ENCODE results near the gene NBAS. TPM values are rescaled to one million over a fixed set of nuclear protein-coding genes. Genes with fewer than 3 reads are reported as not detected.

Gene NBAS
- polyA plus RNA-seq, 1 donor (not counting 4 experiments of a cell fraction or from before 2014, with no cell fraction given) = 27.9 TPM

DNA sequence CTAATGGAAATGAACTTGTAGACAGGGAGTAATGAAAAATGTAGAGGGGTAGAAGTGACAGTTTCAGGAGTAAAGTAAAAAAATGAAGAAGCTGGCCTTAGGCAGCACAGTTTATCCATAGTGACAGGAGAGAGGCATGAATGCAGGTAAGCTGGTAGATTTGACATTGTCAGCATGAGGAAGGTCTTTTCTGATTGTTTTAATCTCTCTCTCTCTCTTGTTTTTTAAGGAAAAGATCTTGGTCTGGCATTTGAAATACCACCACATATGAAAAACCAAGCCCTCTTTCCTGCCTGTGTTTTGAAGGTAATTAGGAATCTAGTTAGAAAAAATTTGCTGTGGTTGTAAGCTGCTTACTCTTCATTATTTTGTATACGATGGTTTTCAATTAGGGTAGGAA lies 44.6 kb upstream of the NBAS start:
- no peak overlapping the region for H3K27ac ChIP-seq (ENCODE audit: control insufficient read depth, insufficient read depth, low read length)
- H3K79me2 ChIP-seq (ENCODE audit: control insufficient read depth, insufficient read depth, low read length) = no peaks in the 10 kb centered on the region
- dilution Hi-C loops (cut with MboI; ENCODE audit: extremely low pct_ligation_motif_present, low sequenced_read_pairs) = no loop called here
- H3K9me3 ChIP-seq (ENCODE audit: control insufficient read depth, low read depth, low read length) = no peaks in the 10 kb centered on the region
- H4K20me1 ChIP-seq (ENCODE audit: control insufficient read depth, extremely low read depth, insufficient read depth, low read length) = no peaks in the 10 kb centered on the region
- H3K27me3 ChIP-seq (ENCODE audit: control insufficient read depth, extremely low read depth, insufficient read depth, low read length) = no peaks in the 10 kb centered on the region
- H3K9me1 ChIP-seq (ENCODE audit: control insufficient read depth, extremely low read depth, insufficient read depth, low read length) = no peaks in the 10 kb centered on the region
- DNase-seq (ENCODE audit: low read depth, low spot score) (no peak), FAIRE-seq (no peak)
- H3K36me3 ChIP-seq (ENCODE audit: control insufficient read depth in 2 of 2, extremely low read depth in 1 of 2, insufficient read depth in 2 of 2, low read length in 2 of 2) = peaks cover 33 to 49% of the 10 kb centered on the region in 2 experiments
- no peak overlapping the region for H3K4me3 ChIP-seq (ENCODE audit: control insufficient read depth in 2 of 3, extremely low read depth in 1 of 3, insufficient read depth in 2 of 3, low read depth in 1 of 3, low read length in 3 of 3)
- H3K9ac ChIP-seq (ENCODE audit: control insufficient read depth, extremely low read depth, insufficient read depth, low read length) = no peak overlapping the region
- H3K4me2 ChIP-seq (ENCODE audit: control insufficient read depth, extremely low read depth, insufficient read depth, low read depth, low read length) = no peak overlapping the region
- no peaks in the 10 kb centered on the region for H3K4me1 ChIP-seq (ENCODE audit: control insufficient read depth, extremely low read depth, insufficient read depth, low read length)
- no peak overlapping the region for H2AFZ ChIP-seq (ENCODE audit: control insufficient read depth, low read length)
- no peak for TF ChIP-seq EZH2 (IDR thresholded peaks at IDR 0.05; ENCODE audit: low read length)
- TF ChIP-seq, protein P1, sequence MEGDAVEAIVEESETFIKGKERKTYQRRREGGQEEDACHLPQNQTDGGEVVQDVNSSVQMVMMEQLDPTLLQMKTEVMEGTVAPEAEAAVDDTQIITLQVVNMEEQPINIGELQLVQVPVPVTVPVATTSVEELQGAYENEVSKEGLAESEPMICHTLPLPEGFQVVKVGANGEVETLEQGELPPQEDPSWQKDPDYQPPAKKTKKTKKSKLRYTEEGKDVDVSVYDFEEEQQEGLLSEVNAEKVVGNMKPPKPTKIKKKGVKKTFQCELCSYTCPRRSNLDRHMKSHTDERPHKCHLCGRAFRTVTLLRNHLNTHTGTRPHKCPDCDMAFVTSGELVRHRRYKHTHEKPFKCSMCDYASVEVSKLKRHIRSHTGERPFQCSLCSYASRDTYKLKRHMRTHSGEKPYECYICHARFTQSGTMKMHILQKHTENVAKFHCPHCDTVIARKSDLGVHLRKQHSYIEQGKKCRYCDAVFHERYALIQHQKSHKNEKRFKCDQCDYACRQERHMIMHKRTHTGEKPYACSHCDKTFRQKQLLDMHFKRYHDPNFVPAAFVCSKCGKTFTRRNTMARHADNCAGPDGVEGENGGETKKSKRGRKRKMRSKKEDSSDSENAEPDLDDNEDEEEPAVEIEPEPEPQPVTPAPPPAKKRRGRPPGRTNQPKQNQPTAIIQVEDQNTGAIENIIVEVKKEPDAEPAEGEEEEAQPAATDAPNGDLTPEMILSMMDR (optimal IDR thresholded peaks at IDR 0.05 in 1 of 3, IDR thresholded peaks at IDR 0.05 in 1 of 3, conservative IDR thresholded peaks at IDR 0.05 in 1 of 3; ENCODE audit: extremely low read depth in 1 of 3, insufficient read depth in 2 of 3, low read length in 3 of 3) = no peak

DNA sequence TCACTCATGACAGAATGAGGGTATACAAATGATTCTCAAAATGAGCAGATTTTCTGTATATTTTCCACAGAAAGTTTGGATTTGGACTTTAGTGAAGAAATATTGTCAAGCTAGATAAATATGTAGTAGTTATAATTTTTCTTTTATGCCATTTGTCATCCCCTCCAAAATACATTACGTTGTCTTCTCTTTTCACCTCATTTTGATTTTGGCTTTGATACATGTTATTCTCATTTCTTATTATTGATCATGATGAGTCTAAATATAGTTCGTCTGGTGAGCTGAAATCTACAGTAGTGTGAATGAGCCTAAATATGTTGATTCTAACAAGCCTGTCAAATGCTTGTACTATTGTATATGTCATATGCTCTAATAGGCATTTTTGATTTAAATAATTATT lies 42.8 kb upstream of the NBAS start:
- no peaks in the 10 kb centered on the region for H3K4me1 ChIP-seq (ENCODE audit: control insufficient read depth, extremely low read depth, insufficient read depth, low read length)
- FAIRE-seq = no peak
- no peaks in the 10 kb centered on the region for H3K9me3 ChIP-seq (ENCODE audit: control insufficient read depth, low read depth, low read length)
- no peak for TF ChIP-seq EZH2 (IDR thresholded peaks at IDR 0.05; ENCODE audit: low read length)
- TF ChIP-seq, protein P1 (optimal IDR thresholded peaks at IDR 0.05 in 1 of 3, IDR thresholded peaks at IDR 0.05 in 1 of 3, conservative IDR thresholded peaks at IDR 0.05 in 1 of 3; ENCODE audit: extremely low read depth in 1 of 3, insufficient read depth in 2 of 3, low read length in 3 of 3) = no peak
- H3K4me3 ChIP-seq (ENCODE audit: control insufficient read depth in 2 of 3, extremely low read depth in 1 of 3, insufficient read depth in 2 of 3, low read depth in 1 of 3, low read length in 3 of 3) = no peak overlapping the region
- H3K79me2 ChIP-seq (ENCODE audit: control insufficient read depth, insufficient read depth, low read length) = no peaks in the 10 kb centered on the region
- no peak overlapping the region for H2AFZ ChIP-seq (ENCODE audit: control insufficient read depth, low read length)
- no peaks in the 10 kb centered on the region for H4K20me1 ChIP-seq (ENCODE audit: control insufficient read depth, extremely low read depth, insufficient read depth, low read length)
- H3K9me1 ChIP-seq (ENCODE audit: control insufficient read depth, extremely low read depth, insufficient read depth, low read length) = no peaks in the 10 kb centered on the region
- H3K27me3 ChIP-seq (ENCODE audit: control insufficient read depth, extremely low read depth, insufficient read depth, low read length) = no peaks in the 10 kb centered on the region
- DNase-seq (ENCODE audit: low read depth, low spot score) = no peak
- no peak overlapping the region for H3K4me2 ChIP-seq (ENCODE audit: control insufficient read depth, extremely low read depth, insufficient read depth, low read depth, low read length)
- dilution Hi-C loops (cut with MboI; ENCODE audit: extremely low pct_ligation_motif_present, low sequenced_read_pairs) = no loop called here
- no peak overlapping the region for H3K27ac ChIP-seq (ENCODE audit: control insufficient read depth, insufficient read depth, low read length)
- no peak overlapping the region for H3K9ac ChIP-seq (ENCODE audit: control insufficient read depth, extremely low read depth, insufficient read depth, low read length)
- peaks cover 33 to 47% of the 10 kb centered on the region in 2 experiments for H3K36me3 ChIP-seq (ENCODE audit: control insufficient read depth in 2 of 2, extremely low read depth in 1 of 2, insufficient read depth in 2 of 2, low read length in 2 of 2)

All from keratinocyte (primary cell).